Cardiac fibroblast (primary cell): ENCODE measurements around the gene RGS16.

ENCODE experiments used
- DNase-seq, 2 donors: peaks; one replicate each; pipeline versions ENCODE4 v3.0.0 to v3.0.0-alpha.2; 2010; ENCODE audit warnings: low read depth in 2 of 2
- H3K4me3 ChIP-seq, 2 donors: replicated peaks in 1 of 2; 1 replicate in 1 of 2; 2 replicates in 1 of 2; pipeline ENCODE4 v1.5.1; 2011; ENCODE audit warnings: low read depth in 2 of 2, low read length in 2 of 2, mild to moderate bottlenecking in 2 of 2, moderate library complexity in 1 of 2
- TF ChIP-seq, protein P1 (sequence below): IDR thresholded peaks from one replicate; pipeline ENCODE4 v1.5.1; 2011; ENCODE audit warnings: low read depth, mild to moderate bottlenecking, low read length, inconsistent platforms

RGS16 gene

DNA sequence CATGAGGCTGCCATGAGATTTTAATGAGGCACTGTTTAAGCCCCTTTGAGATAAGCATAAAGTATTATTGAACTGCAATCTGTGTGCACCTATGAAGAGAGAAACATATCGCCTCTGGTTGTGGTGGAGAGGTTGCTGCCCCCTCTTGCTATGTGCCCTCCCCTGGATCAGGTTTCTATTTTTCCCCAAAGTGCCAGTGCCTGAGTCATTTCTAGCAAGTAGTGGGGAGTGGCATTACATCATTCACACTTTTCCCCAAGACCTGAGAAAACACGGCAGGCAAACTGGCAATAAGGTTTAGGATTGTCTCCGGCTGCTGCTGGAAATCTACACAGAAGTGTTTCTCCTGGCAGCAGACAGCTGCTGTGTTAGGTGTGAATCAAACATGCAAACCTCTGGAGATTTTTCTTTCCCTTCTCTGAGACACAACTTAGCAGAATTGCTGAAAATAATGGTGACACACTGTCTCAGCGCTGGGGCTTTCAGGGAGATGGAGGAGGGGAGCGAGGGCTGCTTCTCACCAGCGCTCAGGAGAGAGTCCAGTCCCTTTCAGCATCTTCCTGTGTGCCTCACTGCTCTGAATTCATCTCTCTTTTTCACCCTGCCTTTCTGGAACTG, 13.7 kb upstream of the RGS16 start:
- TF ChIP-seq, protein P1, sequence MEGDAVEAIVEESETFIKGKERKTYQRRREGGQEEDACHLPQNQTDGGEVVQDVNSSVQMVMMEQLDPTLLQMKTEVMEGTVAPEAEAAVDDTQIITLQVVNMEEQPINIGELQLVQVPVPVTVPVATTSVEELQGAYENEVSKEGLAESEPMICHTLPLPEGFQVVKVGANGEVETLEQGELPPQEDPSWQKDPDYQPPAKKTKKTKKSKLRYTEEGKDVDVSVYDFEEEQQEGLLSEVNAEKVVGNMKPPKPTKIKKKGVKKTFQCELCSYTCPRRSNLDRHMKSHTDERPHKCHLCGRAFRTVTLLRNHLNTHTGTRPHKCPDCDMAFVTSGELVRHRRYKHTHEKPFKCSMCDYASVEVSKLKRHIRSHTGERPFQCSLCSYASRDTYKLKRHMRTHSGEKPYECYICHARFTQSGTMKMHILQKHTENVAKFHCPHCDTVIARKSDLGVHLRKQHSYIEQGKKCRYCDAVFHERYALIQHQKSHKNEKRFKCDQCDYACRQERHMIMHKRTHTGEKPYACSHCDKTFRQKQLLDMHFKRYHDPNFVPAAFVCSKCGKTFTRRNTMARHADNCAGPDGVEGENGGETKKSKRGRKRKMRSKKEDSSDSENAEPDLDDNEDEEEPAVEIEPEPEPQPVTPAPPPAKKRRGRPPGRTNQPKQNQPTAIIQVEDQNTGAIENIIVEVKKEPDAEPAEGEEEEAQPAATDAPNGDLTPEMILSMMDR, result no peak
- H3K4me3 ChIP-seq, result no peak overlapping the region
- DNase-seq, result peak; percentile 33 to 37

DNA sequence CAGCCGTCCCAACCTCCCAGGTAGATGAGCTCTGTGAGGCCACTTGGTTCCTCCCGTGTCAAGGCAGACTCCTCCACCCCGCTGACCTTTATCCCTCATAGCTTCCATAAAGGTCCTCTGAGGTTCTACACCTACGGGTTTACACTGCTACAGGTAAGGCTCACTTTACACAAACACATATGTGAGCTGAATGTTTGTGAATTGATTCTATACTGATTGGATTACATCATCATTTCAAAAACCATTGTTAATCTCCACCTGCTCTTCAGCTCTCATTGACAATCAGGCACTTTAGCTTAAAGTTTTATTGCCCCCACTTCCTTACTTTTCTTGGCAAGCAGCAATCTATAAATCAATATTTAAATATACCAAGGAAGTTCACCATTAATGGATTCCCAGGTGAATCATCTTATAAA, 12.8 kb upstream of the RGS16 start:
- no peak overlapping the region for H3K4me3 ChIP-seq
- TF ChIP-seq, protein P1, result no peak
- no peak for DNase-seq

DNA sequence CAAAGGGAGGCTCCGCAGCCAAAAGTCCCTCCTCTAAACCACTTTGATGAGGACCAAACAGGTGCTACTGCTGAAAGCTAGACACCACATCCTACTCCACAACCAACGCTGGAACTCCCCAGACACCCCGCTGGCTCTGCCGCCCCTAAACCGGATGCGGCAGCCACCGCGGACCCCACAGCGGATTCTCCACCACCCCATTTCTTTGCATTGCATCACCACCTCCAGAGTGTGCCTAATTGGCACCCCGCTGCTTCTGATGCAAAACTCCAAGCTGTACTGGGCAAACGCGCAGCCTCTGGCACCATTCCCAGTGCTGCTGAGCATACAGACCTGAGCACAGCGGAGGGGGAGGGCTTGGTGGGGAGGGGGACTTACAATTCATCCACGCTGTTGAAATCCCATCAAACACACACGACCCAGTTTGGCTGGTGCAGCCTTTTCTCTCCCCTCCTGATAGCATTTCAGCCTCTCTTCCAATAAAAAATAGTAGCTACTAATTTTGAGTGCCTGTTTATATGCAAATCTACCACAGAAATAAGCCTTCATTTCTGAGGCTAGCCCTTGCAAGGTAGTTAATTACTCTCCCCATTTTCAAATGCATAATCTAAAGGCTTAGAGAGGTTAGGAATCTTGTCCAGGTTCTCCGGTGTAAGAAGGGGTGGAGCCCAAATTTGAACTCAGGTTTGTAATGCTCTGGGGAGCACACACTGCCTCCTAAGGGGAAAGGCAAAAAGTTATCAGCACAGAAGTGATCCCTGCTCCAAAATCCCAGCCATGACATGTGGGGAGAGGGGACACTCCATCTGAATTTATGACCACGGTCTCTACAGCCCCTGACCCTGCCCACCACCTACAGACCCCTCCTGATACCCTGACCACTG, 12.2 kb upstream of the RGS16 start:
- TF ChIP-seq, protein P1, result no peak
- DNase-seq, result peak in 1 of 2 donors; percentile 84
- no peak overlapping the region for H3K4me3 ChIP-seq

DNA sequence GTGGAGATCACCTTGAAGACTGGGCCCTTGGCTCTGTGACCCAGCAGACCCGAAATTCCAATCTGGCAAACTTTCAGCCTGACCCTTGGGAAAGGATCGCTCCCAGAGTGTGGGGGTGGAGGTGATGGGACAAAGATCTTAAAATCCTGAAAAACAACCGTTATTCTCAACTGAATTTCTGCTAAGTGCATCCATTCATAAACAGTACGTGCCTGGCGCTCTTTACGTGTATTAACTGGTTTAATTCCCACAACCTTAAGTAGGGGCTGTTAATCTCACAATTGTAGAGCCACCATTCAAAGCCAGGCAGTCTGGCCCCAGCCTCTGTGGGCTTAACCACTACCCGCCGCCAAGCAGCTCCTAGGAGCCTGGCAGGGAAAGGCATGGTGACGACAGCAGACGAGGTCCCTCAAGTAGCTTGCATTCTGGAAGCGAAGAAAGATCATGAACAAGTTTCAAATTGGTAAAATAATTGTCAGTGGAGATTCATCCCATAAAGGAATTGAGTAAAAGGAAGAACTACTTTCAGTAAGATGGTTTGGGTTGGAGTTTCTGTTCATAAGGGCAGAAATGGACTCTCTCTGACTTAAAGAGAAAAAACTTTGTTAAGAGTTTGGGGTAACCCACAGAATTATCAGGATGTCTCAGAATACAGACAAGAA, 11.4 kb upstream of the RGS16 start:
- peak overlapping the region; percentile 40 to 47 for H3K4me3 ChIP-seq
- peak in 1 of 2 donors; percentile 52 for DNase-seq

DNA sequence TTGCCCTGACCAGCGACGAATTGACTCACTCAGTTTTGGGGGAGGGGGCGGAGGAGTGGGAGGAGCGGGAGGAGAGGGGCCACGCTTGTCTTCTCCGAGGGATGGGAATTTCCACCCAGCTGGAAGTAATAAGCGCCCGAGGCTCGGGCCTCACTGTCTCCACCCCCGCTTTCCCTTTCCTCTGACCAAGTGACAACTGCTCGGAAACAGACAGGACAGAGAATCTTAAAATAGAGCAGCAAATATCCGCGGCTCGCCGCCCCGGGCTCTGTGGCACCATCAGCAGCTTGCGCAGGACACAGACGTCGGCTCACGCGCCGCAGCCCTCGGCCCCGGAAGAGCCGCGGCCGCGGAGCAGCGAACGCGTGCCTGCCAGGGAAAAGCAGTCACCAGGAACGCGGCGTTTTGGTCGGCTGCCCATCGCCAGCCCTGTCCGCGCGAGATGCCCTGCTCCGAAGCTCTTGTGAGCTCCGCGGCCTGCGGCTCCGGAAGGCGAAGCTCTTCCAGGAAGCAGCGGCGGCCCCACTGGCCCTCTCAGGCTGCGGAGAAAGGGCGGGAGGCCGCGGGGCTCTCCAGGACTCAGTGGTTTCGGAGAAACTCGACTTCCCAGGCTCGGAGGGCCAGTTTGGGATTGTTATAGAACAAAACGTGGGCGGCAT, 10.7 kb upstream of the RGS16 start:
- peak overlapping the region; percentile 40 to 47 for H3K4me3 ChIP-seq
- TF ChIP-seq, protein P1, result no peak
- DNase-seq, result peak; percentile 78 to 89

More for the DNA sequence above, 11.4 kb upstream of the RGS16 start:
- TF ChIP-seq, protein P1, result no peak

DNA sequence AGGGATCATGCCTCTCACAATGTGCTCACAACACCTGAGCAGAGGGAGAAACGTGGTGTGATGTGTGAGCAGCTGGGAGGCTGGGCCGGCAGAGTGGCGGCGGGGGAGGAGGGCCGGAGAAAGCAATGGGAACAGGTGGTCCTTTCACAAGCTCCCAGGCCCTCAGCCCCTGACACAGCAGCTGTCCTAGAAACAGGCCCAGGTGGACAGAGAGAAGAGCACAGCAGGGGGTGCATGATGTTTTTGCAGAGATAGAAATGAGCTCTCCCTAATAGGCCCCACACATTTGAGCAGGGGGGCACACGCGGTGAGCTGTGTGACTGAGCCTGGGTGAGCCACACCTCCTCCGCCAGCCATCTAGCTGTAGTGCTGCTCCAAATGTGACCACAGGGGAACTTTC, 7.6 kb upstream of the RGS16 start:
- H3K4me3 ChIP-seq, result no peak overlapping the region
- DNase-seq, result no peak
- TF ChIP-seq, protein P1, result no peak
